ENCODE data around the gene SCYL3.
"Not testable (repeated sequence)": the region's sequence is repeated elsewhere in the genome, so short reads cannot be mapped to it uniquely, and the experiment has no call there.

The SCYL3 gene

GRCh38 chr1:169873582-169874199 is 20.0 kb downstream of the SCYL3 start:
- H3K4me1 ChIP-seq: peaks cover 9% of the 10 kb centered on the region
- H3K9me3 ChIP-seq: peaks cover 19% of the 10 kb centered on the region
- no peaks in the 10 kb centered on the region for H4K20me1 ChIP-seq
- H3K27ac ChIP-seq: no peak overlapping the region
- no peak overlapping the region for H3K9ac ChIP-seq
- peaks cover 85% of the 10 kb centered on the region for H3K36me3 ChIP-seq
- H3K4me3 ChIP-seq: no peak overlapping the region
- H3K27me3 ChIP-seq: no peaks in the 10 kb centered on the region
- peak overlapping the region; percentile 6; the same call in 1 of the 2 replicates for H3K4me2 ChIP-seq
- no peak for TF ChIP-seq Cebpa-rat (IDR thresholded peaks at IDR 0.05)

- Histone ChIP-seq H3K4me3 (no peak overlapping the region), H4K20me1 (no peaks in the 10 kb centered on the region), H3K27ac (no peak overlapping the region), H3K9me3 (peaks cover 19% of the 10 kb centered on the region), H3K36me3 (peaks cover 86% of the 10 kb centered on the region), H3K27me3 (no peaks in the 10 kb centered on the region), H3K4me2 (no peak overlapping the region), H3K4me1 (peaks cover 9% of the 10 kb centered on the region), H3K9ac (no peak overlapping the region)
- TF ChIP-seq Cebpa-rat (IDR thresholded peaks at IDR 0.05): no peak
Observed at GRCh38 chr1:169872906-169873305, 20.8 kb downstream of the SCYL3 start.

- H3K4me3 ChIP-seq, H3K9ac ChIP-seq, H3K4me2 ChIP-seq, H4K20me1 ChIP-seq, H3K4me1 ChIP-seq, H3K27ac ChIP-seq, H3K27me3 ChIP-seq: not testable (repeated sequence)
- Histone ChIP-seq H3K36me3 (peaks cover 86% of the 10 kb centered on the region), H3K9me3 (peaks cover 19% of the 10 kb centered on the region)
Observed at GRCh38 chr1:169871988-169872387, 21.7 kb downstream of the SCYL3 start.

DNA sequence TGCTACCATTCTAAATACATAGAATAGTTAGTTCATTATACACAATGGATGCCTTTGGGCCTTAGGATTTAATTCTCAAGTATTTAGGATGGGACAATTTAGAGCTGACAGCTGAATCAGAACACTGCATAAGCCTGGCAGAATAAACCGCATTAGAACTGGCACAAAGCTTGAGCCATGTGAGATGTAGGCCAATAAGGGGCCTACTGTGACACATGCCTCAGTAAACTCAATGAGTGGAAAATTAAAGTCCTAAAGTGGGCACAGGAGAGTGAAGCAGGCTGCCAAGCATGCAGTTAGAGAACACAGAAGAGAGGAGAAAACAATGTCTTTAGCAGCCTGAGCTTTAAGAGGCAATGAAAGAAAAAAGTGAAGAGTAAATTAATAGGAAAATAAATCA is 24.3 kb downstream of the SCYL3 start:
- TF ChIP-seq Cebpa-rat (IDR thresholded peaks at IDR 0.05): no peak
- H3K36me3 ChIP-seq: peaks cover 88% of the 10 kb centered on the region
- peaks cover 9% of the 10 kb centered on the region for H3K4me1 ChIP-seq

GRCh38 chr1:169868978-169869377 is 24.7 kb downstream of the SCYL3 start:
- Histone ChIP-seq H3K4me3 (no peak overlapping the region), H3K27ac (no peak overlapping the region), H3K4me2 (no peak overlapping the region), H4K20me1 (no peaks in the 10 kb centered on the region), H3K9ac (no peak overlapping the region), H3K4me1 (peaks cover 7% of the 10 kb centered on the region), H3K9me3 (peaks cover 19% of the 10 kb centered on the region), H3K27me3 (no peaks in the 10 kb centered on the region), H3K36me3 (peaks cover 88% of the 10 kb centered on the region)
- TF ChIP-seq Cebpa-rat (IDR thresholded peaks at IDR 0.05): no peak

More for the DNA sequence above, 24.3 kb downstream of the SCYL3 start:
- no peaks in the 10 kb centered on the region for H4K20me1 ChIP-seq
- no peak overlapping the region for H3K27ac ChIP-seq
- no peak overlapping the region for H3K4me2 ChIP-seq
- no peaks in the 10 kb centered on the region for H3K27me3 ChIP-seq
- H3K9me3 ChIP-seq: peaks cover 19% of the 10 kb centered on the region
- no peak overlapping the region for H3K9ac ChIP-seq
- no peak overlapping the region for H3K4me3 ChIP-seq

- H3K36me3 ChIP-seq: peaks cover 89% of the 10 kb centered on the region
- no peak overlapping the region for H3K4me2 ChIP-seq
- no peak overlapping the region for H3K9ac ChIP-seq
Observed at GRCh38 chr1:169867012-169867675, 26.6 kb downstream of the SCYL3 start.

GRCh38 chr1:169866577-169866976 is 27.1 kb downstream of the SCYL3 start:
- no peaks in the 10 kb centered on the region for H3K4me1 ChIP-seq
- peaks cover 89% of the 10 kb centered on the region for H3K36me3 ChIP-seq
- no peak overlapping the region for H3K27ac ChIP-seq
- H3K9me3 ChIP-seq: no peaks in the 10 kb centered on the region
- H3K9ac ChIP-seq: no peak overlapping the region
- no peak overlapping the region for H3K4me2 ChIP-seq
- no peaks in the 10 kb centered on the region for H3K27me3 ChIP-seq
- no peaks in the 10 kb centered on the region for H4K20me1 ChIP-seq
- TF ChIP-seq Cebpa-rat (IDR thresholded peaks at IDR 0.05): no peak
- no peak overlapping the region for H3K4me3 ChIP-seq

More at GRCh38 chr1:169867012-169867675, 26.6 kb downstream of the SCYL3 start:
- Histone ChIP-seq H3K4me1 (no peaks in the 10 kb centered on the region), H4K20me1 (no peaks in the 10 kb centered on the region), H3K4me3 (no peak overlapping the region), H3K27ac (no peak overlapping the region), H3K27me3 (no peaks in the 10 kb centered on the region), H3K9me3 (peaks cover 5% of the 10 kb centered on the region)
- no peak for TF ChIP-seq Cebpa-rat (IDR thresholded peaks at IDR 0.05)

DNA sequence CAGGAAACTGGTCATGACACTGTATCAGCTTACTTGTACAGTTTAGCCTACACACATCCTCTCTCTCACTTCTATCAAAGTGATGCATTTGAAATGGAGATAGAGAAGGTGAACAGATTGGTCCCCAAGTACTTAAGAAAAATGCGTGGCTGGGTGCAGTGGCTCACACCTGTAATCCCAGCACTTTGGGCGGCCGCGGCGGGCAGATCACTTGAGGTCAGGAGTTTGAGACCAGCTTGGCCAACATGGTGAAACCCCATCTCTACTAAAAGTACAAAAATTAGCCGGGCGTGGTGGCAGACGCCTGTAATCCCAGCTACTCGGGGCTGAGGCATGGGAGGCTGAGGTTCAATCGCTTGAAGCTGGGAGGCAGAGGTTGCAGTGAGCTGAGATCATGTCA is 29.2 kb downstream of the SCYL3 start:
- H3K9ac ChIP-seq: not testable (repeated sequence)
- peaks cover 95% of the 10 kb centered on the region for H3K36me3 ChIP-seq

DNA sequence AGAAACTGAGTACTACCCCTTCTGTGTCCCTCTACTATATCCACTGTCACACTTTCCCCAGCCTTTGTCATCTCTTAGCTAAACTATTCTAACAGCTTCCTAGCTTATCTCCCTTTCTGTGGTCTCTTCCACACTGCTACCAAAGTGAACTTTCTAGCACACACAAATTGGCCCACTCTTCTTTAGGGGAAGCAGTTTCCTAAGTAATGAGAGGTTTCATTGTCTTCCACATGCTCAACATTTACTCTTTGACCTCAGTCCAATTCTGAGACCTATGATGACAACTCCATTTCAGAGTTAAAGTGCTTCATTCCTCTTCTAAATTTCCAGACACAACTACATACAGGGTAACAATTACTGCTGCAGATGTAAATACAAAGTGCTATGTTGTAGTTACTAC is 32.9 kb downstream of the SCYL3 start:
- no peaks in the 10 kb centered on the region for H3K27me3 ChIP-seq
- peaks cover 8% of the 10 kb centered on the region for H3K4me1 ChIP-seq
- H3K27ac ChIP-seq: no peak overlapping the region
- H4K20me1 ChIP-seq: no peaks in the 10 kb centered on the region
- TF ChIP-seq Cebpa-rat (IDR thresholded peaks at IDR 0.05): no peak
- H3K9me3 ChIP-seq: no peaks in the 10 kb centered on the region
- H3K4me3 ChIP-seq: no peak overlapping the region
- H3K4me2 ChIP-seq: no peak overlapping the region
- H3K36me3 ChIP-seq: peaks cover 96% of the 10 kb centered on the region
- H3K9ac ChIP-seq: no peak overlapping the region

More for the DNA sequence above, 29.2 kb downstream of the SCYL3 start:
- H3K9me3 ChIP-seq, H3K4me2 ChIP-seq, H3K27ac ChIP-seq, H4K20me1 ChIP-seq, H3K27me3 ChIP-seq, H3K4me3 ChIP-seq, H3K4me1 ChIP-seq: not testable (repeated sequence)

DNA sequence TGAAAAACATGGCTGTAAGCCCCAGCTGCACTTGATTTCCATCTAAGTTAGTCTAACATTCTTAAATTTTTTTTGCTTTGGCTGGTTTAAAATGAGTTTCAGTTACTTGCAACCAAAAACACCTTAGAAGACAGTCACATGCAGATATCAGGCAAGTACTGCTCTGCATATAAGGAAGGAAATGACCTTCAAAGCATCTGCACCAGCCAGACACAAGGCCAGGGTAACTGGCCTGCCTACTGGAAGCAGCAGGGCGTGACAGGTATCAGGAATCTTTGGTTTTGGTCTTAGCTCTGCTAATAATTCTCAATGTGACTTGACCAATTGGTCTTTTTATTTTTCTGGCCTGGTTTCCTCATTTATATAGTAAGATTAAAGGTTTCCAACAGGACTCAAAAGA is 33.5 kb downstream of the SCYL3 start:
- H3K27me3 ChIP-seq: no peaks in the 10 kb centered on the region
- H4K20me1 ChIP-seq: no peaks in the 10 kb centered on the region
- H3K27ac ChIP-seq: no peak overlapping the region
- peak overlapping the region; percentile 10; the same call in 1 of the 2 replicates for H3K4me2 ChIP-seq
- no peak overlapping the region for H3K4me3 ChIP-seq
- no peak overlapping the region for H3K9ac ChIP-seq
- peaks cover 96% of the 10 kb centered on the region for H3K36me3 ChIP-seq
- TF ChIP-seq Cebpa-rat (IDR thresholded peaks at IDR 0.05): no peak
- peaks cover 8% of the 10 kb centered on the region for H3K4me1 ChIP-seq
- no peaks in the 10 kb centered on the region for H3K9me3 ChIP-seq

Data from BLaER1 (cell line).